HepG2 (cell line): Measurements from ENCODE around the gene PNKD. TPM values are rescaled to one million over a fixed set of nuclear protein-coding genes. Genes with fewer than 3 reads are reported as not detected.
A peak's percentile ranks its signal among the peaks of the same experiment; 100 is the strongest.

Source experiments
- ATF6 ChIP-seq: sonication (generic); formaldehyde crosslinking; conservative IDR thresholded peaks from 2 replicates; pipeline ENCODE4 v1.4.0; 2020; ENCODE audit warnings: missing genetic modification reagents
- FOXP1 ChIP-seq, 2 experiments: fragments of 450-650 bp in 1 of 2; IDR thresholded peaks; 2 replicates each; pipeline ENCODE4 v1.6.1; 2017 to 2018; ENCODE audit warnings: antibody characterized with exemption in 1 of 2
- HCFC1 ChIP-seq: fragments of 150-350 bp; IDR thresholded peaks from 2 replicates; pipeline ENCODE4 v1.6.1; 2014; ENCODE audit warnings: low read depth, low read length
- HMGXB4 ChIP-seq, 2 experiments: sonication (generic) in 1 of 2; formaldehyde crosslinking in 1 of 2; IDR thresholded peaks; 2 replicates each; pipeline versions ENCODE4 v1.4.0 to v1.6.1; 2018 to 2020; ENCODE audit warnings: missing genetic modification reagents in 2 of 2, borderline replicate concordance in 1 of 2, low read depth in 1 of 2, mild to moderate bottlenecking in 1 of 2, missing biosample characterization in 1 of 2
- HNF4G ChIP-seq, 2 experiments: sonication (generic) in 1 of 2; formaldehyde crosslinking in 1 of 2; IDR thresholded peaks; 2 replicates each; pipeline versions ENCODE4 v1.4.0 to v1.6.1; 2011 to 2020; ENCODE audit warnings: borderline replicate concordance in 2 of 2, low read depth in 2 of 2, mild to moderate bottlenecking in 2 of 2, low read length in 1 of 2, missing genetic modification reagents in 1 of 2, moderate library complexity in 1 of 2
- HOXA3 ChIP-seq: sonication (generic); formaldehyde crosslinking; IDR thresholded peaks from 2 replicates; pipeline ENCODE4 v1.5.0; 2020; ENCODE audit warnings: missing genetic modification reagents
- NBN ChIP-seq: fragments of 450-650 bp; conservative IDR thresholded peaks from 2 replicates; pipeline ENCODE4 v1.6.1; 2017
- NCOA5 ChIP-seq: sonication (generic); formaldehyde crosslinking; IDR thresholded peaks from 2 replicates; pipeline ENCODE4 v1.4.0; 2020; ENCODE audit warnings: missing genetic modification reagents
- NR0B2 ChIP-seq: sonication (generic); formaldehyde crosslinking; IDR thresholded peaks from 2 replicates; pipeline ENCODE4 v1.4.0; 2020; ENCODE audit warnings: mild to moderate bottlenecking, missing genetic modification reagents
- SAP130 ChIP-seq: IDR thresholded peaks from 2 replicates; pipeline ENCODE4 v1.6.1; 2016; ENCODE audit warnings: low read depth
- SUZ12 ChIP-seq: fragments of 150-350 bp; IDR thresholded peaks from 2 replicates; pipeline ENCODE4 v1.6.1; 2014; ENCODE audit warnings: low read depth, low read length
- TBP ChIP-seq: sonication (generic); formaldehyde crosslinking; IDR thresholded peaks from 2 replicates; pipeline ENCODE4 v1.5.0; 2020; ENCODE audit warnings: missing genetic modification reagents
- TOPORS ChIP-seq: sonication (generic); formaldehyde crosslinking; IDR thresholded peaks from 2 replicates; pipeline ENCODE4 v1.8.0; 2023; ENCODE audit warnings: mild to moderate bottlenecking, missing genetic modification reagents
- ZBTB7A ChIP-seq: sonication (generic); formaldehyde crosslinking; IDR thresholded peaks from 2 replicates; pipeline ENCODE4 v1.8.0; 2022; ENCODE audit warnings: mild to moderate bottlenecking, missing genetic modification reagents
- ZFP90 ChIP-seq: sonication (generic); formaldehyde crosslinking; IDR thresholded peaks from 2 replicates; pipeline ENCODE4 v1.8.0; 2022; ENCODE audit warnings: missing genetic modification reagents, mild to moderate bottlenecking, inconsistent platforms, borderline replicate concordance
- ZMYM3 ChIP-seq: sonication (generic); formaldehyde crosslinking; IDR thresholded peaks from 2 replicates; pipeline ENCODE4 v1.5.1; 2020; ENCODE audit warnings: mild to moderate bottlenecking, missing genetic modification reagents
- ZNF33A ChIP-seq: sonication (generic); formaldehyde crosslinking; IDR thresholded peaks from 2 replicates; pipeline ENCODE4 v1.5.1; 2020; ENCODE audit warnings: missing genetic modification reagents, mild to moderate bottlenecking, moderate library complexity, borderline replicate concordance
- ZNF549 ChIP-seq: sonication (generic); formaldehyde crosslinking; IDR thresholded peaks from 2 replicates; pipeline ENCODE4 v1.5.0; 2020; ENCODE audit warnings: missing genetic modification reagents
- ZSCAN29 ChIP-seq: sonication (generic); formaldehyde crosslinking; conservative IDR thresholded peaks from 2 replicates; pipeline ENCODE4 v1.4.0; 2020; ENCODE audit warnings: mild to moderate bottlenecking, missing genetic modification reagents
- polyA plus RNA-seq, 8 experiments: library from polyadenylated mRNA; depleted of rRNA in 3 of 8; stranded (reverse) in 7 of 8; unstranded in 1 of 8; fragments of >200 nt; fragmentation: Illumina TruSeq in 4 of 8; extraction: Trizol in 4 of 8; gene quantifications; 2 replicates each; pipeline versions ENCODE4 v1.2.1 to v1.2.3, GENCODE V29; 2011 to 2016; ENCODE audit warnings: low read depth in 4 of 8, missing spikeins in 1 of 8, mixed read lengths in 1 of 8; ENCODE audit not compliant: insufficient read depth in 1 of 8
- total RNA-seq, 5 experiments: library from RNA; depleted of rRNA; stranded (reverse); fragments of >200 nt; fragmentation: Illumina TruSeq; extraction: Trizol; gene quantifications; 2 replicates each; pipeline ENCODE4 v1.2.3, GENCODE V29; 2016; ENCODE audit warnings: low read depth in 1 of 5
- TF ChIP-seq, protein P1 (sequence below): sonication (generic); formaldehyde crosslinking; conservative IDR thresholded peaks from 2 replicates; pipeline ENCODE4 v1.8.1; 2023; ENCODE audit warnings: missing genetic modification reagents
- TF ChIP-seq, protein P2 (sequence below): sonication (generic); formaldehyde crosslinking; IDR thresholded peaks from 2 replicates; pipeline ENCODE4 v1.4.0; 2020; ENCODE audit warnings: missing genetic modification reagents

PNKD gene
- total and polyA plus RNA-seq, 2 of the 13 experiments (the other 11 are each of a cell fraction or from before 2014, with no cell fraction given) = 55.9 to 80.4 TPM

GRCh38 chr2:218230882-218231281 lies 39.4 kb upstream of the PNKD start (continued):
- TF ChIP-seq ZNF549 (CRISPR knock-in tag) (no peak), FOXP1 (IDR thresholded peaks at IDR 0.05) (no peak), FOXP1 (CRISPR knock-in tag; IDR thresholded peaks at IDR 0.05) (no peak), HNF4G (IDR thresholded peaks at IDR 0.05; ENCODE audit: borderline replicate concordance, low read depth, low read length) (no peak), HNF4G (CRISPR knock-in tag; IDR thresholded peaks at IDR 0.05; ENCODE audit: borderline replicate concordance, low read depth) (no peak), ZNF33A (no peak), NR0B2 (no peak), TBP (CRISPR knock-in tag) (no peak), TOPORS (CRISPR knock-in tag) (no peak), ATF6 (no peak), SUZ12 (no peak), HMGXB4 (CRISPR knock-in tag; IDR thresholded peaks at IDR 0.05; ENCODE audit: borderline replicate concordance in 1 of 2, low read depth in 1 of 2) (no peak), ZSCAN29 (CRISPR knock-in tag) (no peak), HCFC1 (no peak), ZMYM3 (no peak), NBN (no peak), SAP130 (peak; percentile 17; the same call in 1 of the 2 replicates), HOXA3 (CRISPR knock-in tag) (0 out of 2 replicates have a peak, but pooled peaks have one; percentile 23), NCOA5 (CRISPR knock-in tag) (no peak), ZFP90 (CRISPR knock-in tag) (no peak), ZBTB7A (CRISPR knock-in tag) (no peak)
- TF ChIP-seq, protein P1, sequence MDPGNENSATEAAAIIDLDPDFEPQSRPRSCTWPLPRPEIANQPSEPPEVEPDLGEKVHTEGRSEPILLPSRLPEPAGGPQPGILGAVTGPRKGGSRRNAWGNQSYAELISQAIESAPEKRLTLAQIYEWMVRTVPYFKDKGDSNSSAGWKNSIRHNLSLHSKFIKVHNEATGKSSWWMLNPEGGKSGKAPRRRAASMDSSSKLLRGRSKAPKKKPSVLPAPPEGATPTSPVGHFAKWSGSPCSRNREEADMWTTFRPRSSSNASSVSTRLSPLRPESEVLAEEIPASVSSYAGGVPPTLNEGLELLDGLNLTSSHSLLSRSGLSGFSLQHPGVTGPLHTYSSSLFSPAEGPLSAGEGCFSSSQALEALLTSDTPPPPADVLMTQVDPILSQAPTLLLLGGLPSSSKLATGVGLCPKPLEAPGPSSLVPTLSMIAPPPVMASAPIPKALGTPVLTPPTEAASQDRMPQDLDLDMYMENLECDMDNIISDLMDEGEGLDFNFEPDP (CRISPR knock-in tag) = no peak
- TF ChIP-seq, protein P2, sequence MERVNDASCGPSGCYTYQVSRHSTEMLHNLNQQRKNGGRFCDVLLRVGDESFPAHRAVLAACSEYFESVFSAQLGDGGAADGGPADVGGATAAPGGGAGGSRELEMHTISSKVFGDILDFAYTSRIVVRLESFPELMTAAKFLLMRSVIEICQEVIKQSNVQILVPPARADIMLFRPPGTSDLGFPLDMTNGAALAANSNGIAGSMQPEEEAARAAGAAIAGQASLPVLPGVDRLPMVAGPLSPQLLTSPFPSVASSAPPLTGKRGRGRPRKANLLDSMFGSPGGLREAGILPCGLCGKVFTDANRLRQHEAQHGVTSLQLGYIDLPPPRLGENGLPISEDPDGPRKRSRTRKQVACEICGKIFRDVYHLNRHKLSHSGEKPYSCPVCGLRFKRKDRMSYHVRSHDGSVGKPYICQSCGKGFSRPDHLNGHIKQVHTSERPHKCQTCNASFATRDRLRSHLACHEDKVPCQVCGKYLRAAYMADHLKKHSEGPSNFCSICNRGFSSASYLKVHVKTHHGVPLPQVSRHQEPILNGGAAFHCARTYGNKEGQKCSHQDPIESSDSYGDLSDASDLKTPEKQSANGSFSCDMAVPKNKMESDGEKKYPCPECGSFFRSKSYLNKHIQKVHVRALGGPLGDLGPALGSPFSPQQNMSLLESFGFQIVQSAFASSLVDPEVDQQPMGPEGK = 0 out of 2 replicates have a peak, but pooled peaks have one; percentile 12
